GM21526 (cell line): ENCODE data around the gene NACA2.
"Not testable (repeated sequence)": the region's sequence is repeated elsewhere in the genome, so short reads cannot be mapped to it uniquely, and the experiment has no call there.

Experiments
- ATAC-seq: cut with Tn5 transposase; IDR thresholded peaks from one replicate; pipeline ENCODE4 v1.9.1; 2021; ENCODE audit warnings: moderate library complexity; ENCODE audit not compliant: unreplicated experiment, low FRiP score

The NACA2 gene

GRCh38 chr17:61556224-61557188, 34.5 kb downstream of the NACA2 start:
- no peak for ATAC-seq

DNA sequence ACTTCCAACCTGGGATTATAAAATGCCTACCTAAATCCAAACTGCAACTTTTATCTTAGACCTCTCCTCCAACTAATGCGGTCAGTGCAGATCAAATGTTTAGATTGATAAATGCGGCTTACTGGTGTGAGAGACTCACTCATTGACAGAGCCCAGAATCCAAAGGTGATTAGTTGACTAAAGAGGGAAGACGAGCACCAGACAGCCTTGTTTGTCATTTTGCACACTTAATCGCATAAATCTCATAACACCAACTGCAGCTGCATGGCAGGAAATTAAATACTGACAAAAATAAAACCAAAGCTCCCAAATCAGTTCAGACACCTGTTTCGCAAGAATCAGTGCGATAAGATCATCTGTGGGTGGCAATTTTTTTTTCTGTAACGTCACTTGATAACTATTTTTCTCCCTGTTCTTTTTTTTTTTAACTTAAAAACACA, 35.9 kb downstream of the NACA2 start:
- ATAC-seq: no peak

- ATAC-seq: no peak
Observed at GRCh38 chr17:61554209-61554608, 36.8 kb downstream of the NACA2 start.

GRCh38 chr17:61552560-61552959, 38.5 kb downstream of the NACA2 start:
- ATAC-seq: not testable (repeated sequence)

DNA sequence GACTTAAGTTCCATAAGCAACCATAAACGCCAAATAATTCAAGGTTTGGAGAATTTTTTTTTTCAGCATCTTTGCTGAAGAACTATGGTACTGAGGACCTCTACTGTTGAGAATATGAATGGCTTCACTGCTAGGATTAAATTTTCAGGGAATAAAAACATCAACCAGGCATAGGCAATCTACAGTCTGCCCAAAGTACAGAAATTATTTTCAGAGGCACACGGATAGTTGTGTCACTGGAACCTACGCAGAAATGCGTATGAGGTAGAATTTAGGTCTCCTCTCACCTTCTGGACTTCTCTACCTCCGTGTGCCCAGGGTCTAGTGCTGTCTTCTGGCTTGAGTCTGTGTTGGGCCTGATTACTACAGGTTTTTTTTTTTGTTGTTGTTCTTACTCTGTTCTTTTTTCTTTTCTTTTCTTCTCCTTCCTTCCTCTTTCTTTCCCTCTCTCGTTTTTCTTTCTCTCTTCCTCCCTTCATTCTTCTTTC, 39.7 kb downstream of the NACA2 start:
- no peak for ATAC-seq

DNA sequence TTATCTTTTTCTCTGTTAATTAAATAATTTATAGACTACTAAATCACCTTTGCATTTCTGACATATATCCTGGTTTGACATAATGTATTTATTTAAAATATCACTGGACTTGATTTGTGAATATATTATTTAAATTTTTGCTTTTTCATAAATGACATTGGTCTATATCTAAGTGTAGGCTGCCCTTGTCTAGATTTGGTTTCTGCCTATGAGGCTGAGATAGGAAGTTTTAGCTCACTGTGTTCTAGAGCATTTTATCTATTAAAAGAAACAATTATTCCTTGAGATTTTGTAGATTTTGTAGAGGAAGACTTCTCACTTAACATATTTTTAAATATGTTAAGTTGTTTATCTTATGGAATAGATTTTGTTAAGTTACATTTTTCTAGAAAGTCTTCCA, 43.9 kb downstream of the NACA2 start:
- ATAC-seq: no peak

DNA sequence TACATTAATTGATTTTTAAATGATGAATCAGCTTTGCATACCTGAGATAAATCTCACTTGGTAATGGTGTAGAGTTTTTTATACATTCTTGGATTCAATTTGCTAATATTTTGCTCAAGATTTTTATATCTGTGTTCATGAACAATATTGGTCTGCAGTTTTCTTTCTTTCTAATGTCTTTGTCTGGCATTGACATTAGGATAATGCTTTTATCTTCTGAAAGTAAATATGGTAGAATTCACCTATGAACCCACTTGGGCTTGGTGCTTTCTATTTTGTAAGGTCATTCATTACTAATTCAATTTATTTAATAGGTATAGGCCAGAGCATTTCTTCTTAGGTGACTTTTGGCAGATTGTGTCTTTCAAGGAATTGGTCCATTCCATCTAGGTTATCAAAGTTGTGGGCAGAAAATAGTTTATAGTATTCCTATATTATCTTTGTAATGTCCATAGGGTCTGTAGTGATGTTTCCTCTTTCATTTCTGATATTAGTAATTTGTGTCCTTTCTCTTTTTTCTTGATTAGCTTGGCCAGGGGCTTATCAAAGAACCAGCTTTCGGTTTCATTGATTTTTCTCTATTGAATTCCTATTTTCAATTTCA, 45.6 kb downstream of the NACA2 start:
- ATAC-seq: no peak

DNA sequence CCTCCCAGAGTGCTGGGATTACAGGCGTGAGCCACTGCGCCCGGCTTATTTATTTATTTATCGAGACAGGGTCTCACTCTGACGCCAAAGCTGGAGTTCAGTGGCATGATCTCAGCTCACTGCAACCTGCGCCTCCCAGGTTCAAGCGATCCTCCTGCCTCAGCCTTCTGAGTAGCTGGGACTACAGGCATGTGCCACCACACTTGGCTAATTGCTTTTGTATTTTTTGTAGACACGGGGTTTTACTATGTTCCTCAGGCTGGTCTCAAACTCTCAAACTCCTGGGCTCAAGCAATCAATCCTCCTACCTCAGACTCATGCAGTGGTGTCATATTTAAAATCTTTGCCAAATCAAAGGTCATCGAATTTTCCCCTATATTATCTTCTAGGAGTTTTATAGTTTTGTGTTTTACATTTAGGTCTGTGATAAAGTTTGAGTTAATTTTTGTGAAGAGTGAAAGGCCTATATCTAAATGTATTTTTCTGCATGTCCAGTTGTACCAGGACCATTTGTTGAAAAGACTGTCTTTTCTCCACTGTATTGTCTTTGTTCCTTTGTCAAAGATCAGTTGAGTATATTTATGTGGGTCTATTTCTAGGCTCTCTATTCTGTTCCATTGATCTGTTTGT, 47.1 kb downstream of the NACA2 start:
- ATAC-seq: no peak

- ATAC-seq: no peak
Observed at GRCh38 chr17:61542027-61542426, 49.0 kb downstream of the NACA2 start.

GRCh38 chr17:61540874-61541273, 50.1 kb downstream of the NACA2 start:
- ATAC-seq: no peak
